ENCODE measurements around the gene STON2.
A peak's percentile ranks its signal among the peaks of the same experiment; 100 is the strongest.
"Not testable (repeated sequence)": the region's sequence is repeated elsewhere in the genome, so short reads cannot be mapped to it uniquely, and the experiment has no call there.

The STON2 gene

DNA sequence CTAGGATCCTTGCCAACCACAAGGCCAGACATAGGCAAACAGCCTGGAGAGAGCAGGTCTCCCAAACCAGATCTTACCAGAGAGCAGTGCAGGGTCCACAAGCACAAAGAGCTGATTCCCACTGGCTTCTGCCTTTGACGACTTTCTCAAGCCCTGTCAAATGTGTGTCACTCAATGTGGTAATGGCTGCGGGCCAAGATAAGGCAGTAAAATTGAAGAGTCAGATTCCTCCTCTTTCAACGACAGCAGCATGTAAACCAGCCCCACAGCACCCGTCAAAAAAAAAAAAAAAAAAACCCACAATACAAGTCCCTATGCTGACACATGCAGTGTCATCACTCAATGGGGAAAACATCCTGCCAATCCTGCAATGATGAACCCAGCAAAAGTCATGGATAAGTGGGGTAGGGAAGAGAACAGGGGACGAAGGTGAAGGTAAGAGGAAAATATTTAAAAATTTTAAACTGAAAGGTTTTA, at the start of gene STON2:
Gene STON2, minus strand, starts transcription at position 123 of the 477 bp plus-strand sequence. CDS start 1,942 bp downstream, outside the sequence.
- DNase-seq, result no peak

GRCh38 chr14:81449576-81449975, 49.5 kb upstream of the STON2 start:
- DNase-seq, result no peak

DNA sequence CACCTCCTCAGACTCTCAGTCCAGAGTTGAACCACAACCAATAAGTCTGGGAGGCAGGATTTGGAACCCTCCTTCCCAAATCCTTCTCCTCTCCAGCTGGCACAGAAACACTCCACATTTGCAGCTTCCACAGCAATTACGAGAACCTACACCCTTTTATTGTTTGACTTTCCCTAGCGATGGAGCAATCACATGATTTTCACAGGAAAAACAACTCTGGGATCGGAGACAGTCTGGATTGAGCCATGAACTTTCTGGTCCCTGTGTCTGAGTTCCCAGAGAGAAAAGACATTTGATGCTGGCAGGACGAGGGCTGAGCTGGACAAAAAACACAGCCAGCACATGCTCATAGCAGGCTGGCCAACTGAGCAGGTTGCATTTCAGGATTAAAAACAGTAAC, 49.0 kb upstream of the STON2 start:
- DNase-seq, result no peak

DNA sequence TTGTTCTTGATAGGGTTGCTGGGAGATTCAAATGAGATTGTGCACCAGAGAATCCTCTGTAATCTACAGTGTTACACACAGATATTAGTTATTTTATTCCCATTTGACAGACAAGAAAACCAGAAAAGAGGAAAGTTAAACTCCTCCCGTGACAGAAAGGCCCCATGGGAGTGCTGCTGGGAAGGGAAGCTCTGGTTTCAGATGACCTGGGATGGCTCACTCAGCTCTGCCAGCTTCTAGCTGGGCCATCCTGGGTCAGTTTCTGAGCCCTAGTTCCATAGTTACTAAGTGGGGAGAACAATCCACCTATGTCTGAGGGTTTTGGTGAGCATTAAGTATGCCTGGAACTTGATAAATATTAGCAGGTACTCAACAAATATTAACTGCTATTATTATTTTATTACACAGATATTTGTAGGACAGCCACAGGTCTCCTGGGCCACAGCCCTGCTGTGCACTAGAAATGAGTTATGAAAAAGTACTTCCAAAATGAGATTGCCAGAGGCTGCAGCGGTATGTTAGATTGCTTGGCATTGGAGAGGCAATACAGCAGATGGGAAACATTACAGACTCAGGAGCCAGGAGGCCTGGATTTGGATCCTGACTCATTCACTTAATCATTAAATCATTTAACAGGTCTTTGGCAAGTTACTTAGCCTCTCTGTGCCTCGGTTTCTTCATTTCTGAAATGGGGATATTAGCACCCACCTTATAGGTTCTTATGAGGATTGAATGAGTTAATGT, 47.1 kb upstream of the STON2 start:
- DNase-seq, result no peak

DNA sequence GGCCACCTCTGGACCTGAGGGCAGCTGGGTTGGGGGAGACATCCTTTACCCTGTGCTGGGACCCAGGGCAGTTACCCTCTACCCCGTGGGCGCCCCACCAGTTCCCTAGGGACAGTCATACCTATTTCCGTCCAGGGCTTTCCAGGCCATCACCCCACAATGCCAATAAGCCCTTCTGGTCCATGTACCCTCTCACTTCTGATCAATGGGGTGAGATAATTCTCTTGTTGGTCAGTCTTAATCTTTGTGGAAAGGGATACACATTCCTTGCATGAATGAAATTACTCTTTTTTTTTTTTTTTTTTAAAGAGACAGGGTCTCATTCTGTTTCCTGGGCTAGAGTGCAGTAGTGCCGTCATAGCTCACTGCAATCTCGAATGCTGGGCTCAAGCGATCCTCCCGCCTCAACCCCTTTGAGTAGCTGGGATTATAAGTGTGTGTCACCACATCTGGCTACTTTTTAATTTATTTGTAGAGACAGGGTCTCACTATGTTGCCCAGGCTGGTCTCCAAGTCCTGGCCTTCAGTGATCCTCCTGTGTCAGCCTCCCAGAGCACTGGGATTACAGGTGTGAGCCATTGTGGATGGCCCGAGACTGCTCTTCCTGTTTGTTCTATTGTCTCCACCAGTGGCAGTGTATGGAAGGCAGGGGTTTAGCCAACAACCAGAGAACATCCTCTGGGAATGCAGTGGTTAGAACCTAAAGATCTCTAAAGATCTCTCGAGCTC, 46.3 kb upstream of the STON2 start:
- DNase-seq, result no peak

- DNase-seq, result no peak
Measured at GRCh38 chr14:81441626-81442134, 41.6 kb upstream of the STON2 start.

- no peak for DNase-seq
Measured at GRCh38 chr14:81440041-81440440, 39.9 kb upstream of the STON2 start.

GRCh38 chr14:81437244-81437643, 37.1 kb upstream of the STON2 start:
- DNase-seq, result no peak

DNA sequence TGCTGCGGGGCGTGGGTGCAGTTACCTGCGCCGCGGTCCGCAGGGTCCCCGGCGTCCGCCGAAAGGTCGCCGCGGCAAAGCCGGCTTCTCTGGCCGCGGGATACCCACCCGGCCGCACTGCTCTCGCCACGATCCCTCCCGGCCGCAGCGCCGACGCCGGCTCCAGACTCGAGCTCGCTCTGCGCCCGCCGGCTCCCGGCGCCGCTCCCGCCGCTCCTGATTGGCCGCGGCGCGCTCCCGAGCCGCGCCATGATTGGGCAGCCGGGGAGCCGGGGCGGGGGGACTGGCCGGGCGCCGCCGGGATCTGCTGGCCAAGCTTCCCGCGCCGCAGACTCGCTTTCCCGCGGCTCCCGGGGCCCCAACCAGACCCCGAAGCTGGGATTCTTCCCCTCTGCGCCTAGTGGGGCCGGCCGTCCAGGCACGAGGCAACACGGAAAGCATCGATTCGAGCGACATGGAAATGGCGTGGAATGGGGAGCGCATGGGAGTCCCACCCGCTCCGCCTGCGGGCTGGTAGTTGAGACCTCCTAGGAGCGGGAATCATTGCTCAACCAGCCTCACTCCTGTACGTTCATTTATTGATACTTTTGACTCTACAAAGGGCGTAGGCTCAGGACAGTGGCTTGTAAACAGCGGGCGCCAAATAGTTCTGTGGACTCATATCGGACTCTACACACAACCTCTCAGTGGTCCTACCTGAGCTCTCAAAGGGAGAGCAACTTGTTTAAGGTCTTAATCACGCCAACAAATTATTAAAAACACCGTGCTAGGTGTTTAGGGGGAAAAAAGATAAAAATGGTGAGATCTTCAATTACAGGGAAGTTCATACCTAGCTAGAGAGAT, 36.4 kb upstream of the STON2 start:
- DNase-seq, result peak; percentile 34

- DNase-seq, result peak; percentile 20
Measured at GRCh38 chr14:81435391-81436295, 35.5 kb upstream of the STON2 start.

GRCh38 chr14:81435048-81435390, 34.9 kb upstream of the STON2 start:
- DNase-seq, result no peak

DNA sequence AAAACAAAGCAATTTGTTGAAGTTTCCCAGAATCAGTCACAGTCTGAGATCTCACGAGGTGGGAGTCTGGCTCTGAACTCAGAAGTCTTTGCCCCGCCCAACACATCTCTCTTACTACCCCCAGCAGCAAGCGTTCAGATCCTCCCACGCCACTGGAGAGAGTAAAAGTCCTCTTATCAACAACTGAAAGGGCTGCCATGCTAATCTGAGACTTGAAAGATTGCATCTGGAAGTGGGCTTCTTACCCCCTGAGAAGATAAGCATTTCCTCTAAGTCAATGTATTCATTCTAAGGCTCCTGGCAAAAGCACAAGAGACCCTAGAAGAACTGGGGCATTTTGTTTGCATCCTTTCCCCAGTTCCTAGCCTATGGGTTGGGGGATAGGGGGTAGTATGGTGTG, 34.1 kb upstream of the STON2 start:
- no peak for DNase-seq

GRCh38 chr14:81433378-81433777, 33.3 kb upstream of the STON2 start:
- DNase-seq, result no peak

DNA sequence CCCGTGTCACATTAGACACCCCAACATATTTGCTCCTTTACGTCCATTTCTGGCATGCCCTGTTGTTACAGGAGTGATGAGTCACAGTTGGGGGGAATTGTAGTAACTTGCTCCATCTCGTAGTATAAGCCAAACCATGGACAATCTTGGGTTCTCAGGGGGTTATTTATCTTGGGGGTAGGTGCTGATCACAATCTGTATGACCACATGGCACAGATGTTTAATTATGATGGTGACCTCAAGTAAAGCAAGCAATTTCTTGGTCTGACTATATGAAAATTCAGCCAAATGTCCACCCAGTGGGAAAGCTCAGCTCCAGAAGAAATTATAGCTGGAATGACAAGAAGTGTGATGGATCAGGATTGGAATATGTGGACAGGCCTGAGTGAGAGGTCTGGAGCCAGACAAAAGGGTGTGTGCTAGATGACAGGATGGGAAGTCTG, 32.1 kb upstream of the STON2 start:
- DNase-seq, result no peak

DNA sequence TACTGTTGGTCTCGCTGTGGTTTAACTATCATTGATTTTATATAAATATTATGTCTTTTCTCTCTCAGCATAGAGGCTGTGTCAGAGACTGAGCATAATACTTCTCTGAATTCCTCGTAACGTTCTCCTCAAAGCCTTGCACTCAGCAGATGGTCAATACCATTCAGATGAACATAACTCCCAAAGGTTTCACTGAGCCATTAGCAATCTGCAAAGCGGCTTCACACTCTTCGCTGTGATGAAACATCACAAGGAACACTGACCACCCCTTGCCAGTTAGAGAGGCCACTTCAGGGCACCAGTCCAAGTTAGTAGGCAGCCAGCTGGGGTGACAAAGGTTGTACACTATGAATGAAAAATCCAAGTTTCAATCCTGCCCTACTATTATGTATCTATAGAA, 30.1 kb upstream of the STON2 start:
- no peak for DNase-seq

DNA sequence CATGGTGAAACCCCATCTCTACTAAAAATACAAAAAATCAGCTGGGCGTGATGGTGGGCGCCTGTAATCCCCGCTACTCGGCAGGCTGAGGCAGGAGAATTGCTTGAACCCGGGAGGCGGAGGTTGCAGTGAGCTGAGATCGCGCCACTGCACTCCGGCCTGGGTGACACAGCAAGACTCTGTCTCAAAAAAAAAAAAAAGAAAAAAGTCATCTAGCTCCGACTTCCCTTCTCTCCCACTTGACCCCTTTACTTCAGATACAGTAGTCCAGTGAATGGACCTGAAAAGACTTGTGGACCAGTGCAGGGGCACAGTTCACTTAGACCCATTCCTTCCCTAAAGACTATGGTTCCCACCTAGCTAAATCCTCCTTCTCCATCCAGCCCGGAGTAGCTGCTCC, 29.6 kb upstream of the STON2 start:
- DNase-seq, result not testable (repeated sequence)

GRCh38 chr14:81429028-81429427, 28.9 kb upstream of the STON2 start:
- DNase-seq, result no peak

GRCh38 chr14:81427348-81428058, 27.4 kb upstream of the STON2 start:
- DNase-seq, result no peak

DNA sequence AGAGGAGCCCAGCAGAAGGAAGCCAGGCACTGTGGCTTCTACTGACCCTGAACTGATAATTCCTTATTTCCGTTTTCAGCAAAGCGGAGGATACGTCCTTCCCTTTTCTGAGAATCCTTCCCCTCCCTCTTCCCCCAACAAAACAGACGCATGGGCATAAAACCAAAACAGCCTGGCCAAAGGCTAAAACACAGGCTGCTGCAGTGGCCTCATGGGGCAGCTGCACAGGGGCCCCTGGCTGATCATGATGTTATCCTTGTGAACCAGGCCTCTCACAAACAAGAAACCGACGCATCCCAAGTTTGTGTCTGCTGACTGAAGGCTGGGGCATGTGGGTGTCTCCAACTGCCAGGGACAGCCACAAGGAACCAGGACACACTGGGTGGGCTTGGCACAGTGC, 23.4 kb upstream of the STON2 start:
- DNase-seq, result no peak

GRCh38 chr14:81418057-81418790, 18.1 kb upstream of the STON2 start:
- no peak for DNase-seq

- DNase-seq, result no peak
Measured at GRCh38 chr14:81416981-81417380, 16.9 kb upstream of the STON2 start.

Measured in activated CD8-positive, alpha-beta memory T cell treated with anti-CD3 and anti-CD28 coated beads, Interleukin-2, amount 50 U/mL, for 4 hours (primary cell).